ENCODE data around the gene CCDC13. TPM values are rescaled to one million over a fixed set of nuclear protein-coding genes. Genes with fewer than 3 reads are reported as not detected.

The CCDC13 gene
- total RNA-seq, 1 donor from 2014 or later: not detected

GRCh38 chr3:42745291-42745745, 27.7 kb downstream of the CCDC13 start:
- Mint-ChIP-seq H3K36me3 (no peaks in the 10 kb centered on the region), H3K9me3 (no peaks in the 10 kb centered on the region), H3K27me3 (ENCODE audit: insufficient read depth, low read depth) (peaks cover 5% of the 10 kb centered on the region), H3K27ac (no peak overlapping the region), H3K4me3 (no peak overlapping the region), H3K4me1 (peaks cover 13% of the 10 kb centered on the region)
- H4K20me1 ChIP-seq (ENCODE audit: low read depth): no peaks in the 10 kb centered on the region
- H3K9ac ChIP-seq: no peak overlapping the region
- TF ChIP-seq EZH2phosphoT487 (IDR thresholded peaks at IDR 0.05): no peak
- no peak for TF ChIP-seq CTCF (IDR thresholded peaks at IDR 0.05)
- no peak for TF ChIP-seq EZH2 (IDR thresholded peaks at IDR 0.05)
- H2AFZ ChIP-seq (replicated peaks): no peak overlapping the region
- no peak for DNase-seq (ENCODE audit: low spot score)
- H3K4me1 ChIP-seq: peaks cover 16% of the 10 kb centered on the region
- H3K27me3 ChIP-seq: no peaks in the 10 kb centered on the region
- peaks cover 4% of the 10 kb centered on the region for H3F3A ChIP-seq (ENCODE audit: low read depth)
- no peaks in the 10 kb centered on the region for H3K9me3 ChIP-seq (ENCODE audit: low read depth)
- H3K4me3 ChIP-seq: no peak overlapping the region
- H3K4me2 ChIP-seq: no peak overlapping the region
- H3K36me3 ChIP-seq: no peaks in the 10 kb centered on the region
- H3K79me2 ChIP-seq (ENCODE audit: low read depth): no peaks in the 10 kb centered on the region
- no peak overlapping the region for H3K27ac ChIP-seq

GRCh38 chr3:42743204-42743995, 29.7 kb downstream of the CCDC13 start:
- Mint-ChIP-seq H3K27ac (peak overlapping the region; percentile 7), H3K4me3 (no peak overlapping the region), H3K36me3 (no peaks in the 10 kb centered on the region), H3K27me3 (ENCODE audit: insufficient read depth, low read depth) (peaks cover 5% of the 10 kb centered on the region), H3K4me1 (peaks cover 6% of the 10 kb centered on the region), H3K9me3 (peaks cover 3% of the 10 kb centered on the region)
- TF ChIP-seq EZH2 (IDR thresholded peaks at IDR 0.05): no peak
- no peak for TF ChIP-seq EZH2phosphoT487 (IDR thresholded peaks at IDR 0.05)
- no peak for TF ChIP-seq CTCF (IDR thresholded peaks at IDR 0.05)
- H3K27me3 ChIP-seq: no peaks in the 10 kb centered on the region
- no peak overlapping the region for H2AFZ ChIP-seq (replicated peaks)
- H4K20me1 ChIP-seq (ENCODE audit: low read depth): no peaks in the 10 kb centered on the region
- H3K4me2 ChIP-seq: no peak overlapping the region
- no peak overlapping the region for H3K9ac ChIP-seq
- no peaks in the 10 kb centered on the region for H3K9me3 ChIP-seq (ENCODE audit: low read depth)
- H3K4me3 ChIP-seq: no peak overlapping the region
- no peaks in the 10 kb centered on the region for H3K36me3 ChIP-seq
- DNase-seq (ENCODE audit: low spot score): no peak
- peaks cover 9% of the 10 kb centered on the region for H3K4me1 ChIP-seq
- peaks cover 4% of the 10 kb centered on the region for H3F3A ChIP-seq (ENCODE audit: low read depth)
- no peak overlapping the region for H3K27ac ChIP-seq
- no peaks in the 10 kb centered on the region for H3K79me2 ChIP-seq (ENCODE audit: low read depth)

- peaks cover 9% of the 10 kb centered on the region for H3K4me1 ChIP-seq
- H3K9ac ChIP-seq: no peak overlapping the region
- TF ChIP-seq EZH2phosphoT487 (IDR thresholded peaks at IDR 0.05): no peak
- no peak for TF ChIP-seq CTCF (IDR thresholded peaks at IDR 0.05)
- TF ChIP-seq EZH2 (IDR thresholded peaks at IDR 0.05): no peak
- no peak overlapping the region for H3K4me3 ChIP-seq
- H3K4me3 Mint-ChIP-seq: no peak overlapping the region
- H4K20me1 ChIP-seq (ENCODE audit: low read depth): no peaks in the 10 kb centered on the region
- peaks cover 5% of the 10 kb centered on the region for H3K27me3 Mint-ChIP-seq (ENCODE audit: insufficient read depth, low read depth)
- H3K36me3 Mint-ChIP-seq: no peaks in the 10 kb centered on the region
- H3K79me2 ChIP-seq (ENCODE audit: low read depth): no peaks in the 10 kb centered on the region
- peaks cover 4% of the 10 kb centered on the region for H3F3A ChIP-seq (ENCODE audit: low read depth)
- no peak for DNase-seq (ENCODE audit: low spot score)
- no peak overlapping the region for H3K4me2 ChIP-seq
- no peak overlapping the region for H3K27ac Mint-ChIP-seq
- no peaks in the 10 kb centered on the region for H3K36me3 ChIP-seq
- peaks cover 3% of the 10 kb centered on the region for H3K9me3 Mint-ChIP-seq
- H3K4me1 Mint-ChIP-seq: peaks cover 6% of the 10 kb centered on the region
- no peaks in the 10 kb centered on the region for H3K27me3 ChIP-seq
- H3K9me3 ChIP-seq (ENCODE audit: low read depth): no peaks in the 10 kb centered on the region
- H2AFZ ChIP-seq (replicated peaks): no peak overlapping the region
- H3K27ac ChIP-seq: no peak overlapping the region
Observed at GRCh38 chr3:42742688-42743087, 30.4 kb downstream of the CCDC13 start.

Measured in neural progenitor cell (in vitro differentiated cells).